HUDEP-2 (cell line): ENCODE results near the gene HIVEP3.
A peak's percentile ranks its signal among the peaks of the same experiment; 100 is the strongest.

Source experiments
- DNase-seq, 76 experiments: peaks; one replicate each; lab custom pipeline; 2025; ENCODE audit not compliant: unreplicated experiment in 76 of 76; lab: John Stamatoyannopoulos, UW

Gene HIVEP3

GRCh38 chr1:41515131-41515678 lies 403.5 kb downstream of the HIVEP3 start:
- DNase-seq = no peak

- peak in 6 of 76 experiments; percentile 8 to 52 (median 22) for DNase-seq
These were observed 404.3 kb downstream of the HIVEP3 start for GRCh38 chr1:41514381-41514780.

GRCh38 chr1:41513383-41513735 lies 405.4 kb downstream of the HIVEP3 start:
- peak in 1 of 76 experiments; percentile 8 for DNase-seq

- DNase-seq = no peak
These were observed 405.9 kb downstream of the HIVEP3 start for GRCh38 chr1:41512701-41513382.

GRCh38 chr1:41511239-41511540 lies 407.5 kb downstream of the HIVEP3 start:
- DNase-seq = no peak

- DNase-seq = no peak
These were observed 408.0 kb downstream of the HIVEP3 start for GRCh38 chr1:41510531-41511238.

- no peak for DNase-seq
These were observed 409.5 kb downstream of the HIVEP3 start for GRCh38 chr1:41509270-41509671.

GRCh38 chr1:41508290-41508689 lies 410.4 kb downstream of the HIVEP3 start:
- no peak for DNase-seq

- no peak for DNase-seq
These were observed 410.9 kb downstream of the HIVEP3 start for GRCh38 chr1:41507836-41508235.

- DNase-seq = no peak
These were observed 411.5 kb downstream of the HIVEP3 start for GRCh38 chr1:41507110-41507720.

- no peak for DNase-seq
These were observed 414.3 kb downstream of the HIVEP3 start for GRCh38 chr1:41504114-41505035.

- no peak for DNase-seq
These were observed 415.1 kb downstream of the HIVEP3 start for GRCh38 chr1:41503538-41504113.

GRCh38 chr1:41502912-41503311 lies 415.8 kb downstream of the HIVEP3 start:
- DNase-seq = no peak

- DNase-seq = no peak
These were observed 417.1 kb downstream of the HIVEP3 start for GRCh38 chr1:41501581-41501980.

- no peak for DNase-seq
These were observed 417.8 kb downstream of the HIVEP3 start for GRCh38 chr1:41500781-41501518.

GRCh38 chr1:41500378-41500777 lies 418.3 kb downstream of the HIVEP3 start:
- DNase-seq = no peak

- no peak for DNase-seq
These were observed 419.1 kb downstream of the HIVEP3 start for GRCh38 chr1:41499591-41499990.

- no peak for DNase-seq
These were observed 419.9 kb downstream of the HIVEP3 start for GRCh38 chr1:41498804-41499203.

- DNase-seq = no peak
These were observed 420.3 kb downstream of the HIVEP3 start for GRCh38 chr1:41498391-41498790.
